Activated T-cell treated with anti-CD3 and anti-CD28 coated beads, Interleukin-2, amount 50 U/mL, for 72 hours (primary cell): ENCODE data around the gene DYRK1A. TPM values are rescaled to one million over a fixed set of nuclear protein-coding genes. Genes with fewer than 3 reads are reported as not detected.

Experiments used
- ATAC-seq, 2 donors: fragments of 150-1000 bp; cut with Tn5 transposase; replicated peaks in 1 of 2; 2 replicates each; pipeline ENCODE4 v1.10.0; 2021; ENCODE audit warnings: moderate library complexity in 2 of 2, mild to moderate bottlenecking in 1 of 2
- DNase-seq, 2 donors: peaks; one replicate each; pipeline ENCODE4 v3.0.0; 2021 to 2022; ENCODE audit warnings: mixed read lengths in 1 of 2
- H3K27ac Mint-ChIP-seq: one replicate; pipeline ENCODE4 v1.8.0; 2022; ENCODE audit warnings: mild to moderate bottlenecking, moderate library complexity, mixed read lengths
- H3K27me3 Mint-ChIP-seq: one replicate; pipeline ENCODE4 v1.8.0; 2022; ENCODE audit warnings: low read depth, mixed read lengths
- H3K36me3 Mint-ChIP-seq, 2 donors: one replicate each; pipeline ENCODE4 v1.8.0; 2022; ENCODE audit warnings: mixed read lengths in 2 of 2, mild to moderate bottlenecking in 1 of 2; ENCODE audit not compliant: insufficient read depth in 2 of 2
- H3K4me1 Mint-ChIP-seq: one replicate; pipeline ENCODE4 v1.8.0; 2022; ENCODE audit warnings: low read depth, mixed read lengths
- H3K4me3 Mint-ChIP-seq, 2 donors: one replicate each; pipeline ENCODE4 v1.8.0; 2022; ENCODE audit warnings: mild to moderate bottlenecking in 2 of 2, mixed read lengths in 2 of 2, moderate library complexity in 2 of 2
- H3K9me3 Mint-ChIP-seq, 2 donors: one replicate each; pipeline ENCODE4 v1.8.0; 2022; ENCODE audit warnings: mixed read lengths in 2 of 2
- total RNA-seq, 2 donors: library from RNA; stranded (reverse); gene quantifications; one replicate each; pipeline ENCODE4 v1.2.3, GENCODE V29; 2022

Gene DYRK1A
- total RNA-seq, 2 donors from 2014 or later = 82.9 to 85.0 TPM

DNA sequence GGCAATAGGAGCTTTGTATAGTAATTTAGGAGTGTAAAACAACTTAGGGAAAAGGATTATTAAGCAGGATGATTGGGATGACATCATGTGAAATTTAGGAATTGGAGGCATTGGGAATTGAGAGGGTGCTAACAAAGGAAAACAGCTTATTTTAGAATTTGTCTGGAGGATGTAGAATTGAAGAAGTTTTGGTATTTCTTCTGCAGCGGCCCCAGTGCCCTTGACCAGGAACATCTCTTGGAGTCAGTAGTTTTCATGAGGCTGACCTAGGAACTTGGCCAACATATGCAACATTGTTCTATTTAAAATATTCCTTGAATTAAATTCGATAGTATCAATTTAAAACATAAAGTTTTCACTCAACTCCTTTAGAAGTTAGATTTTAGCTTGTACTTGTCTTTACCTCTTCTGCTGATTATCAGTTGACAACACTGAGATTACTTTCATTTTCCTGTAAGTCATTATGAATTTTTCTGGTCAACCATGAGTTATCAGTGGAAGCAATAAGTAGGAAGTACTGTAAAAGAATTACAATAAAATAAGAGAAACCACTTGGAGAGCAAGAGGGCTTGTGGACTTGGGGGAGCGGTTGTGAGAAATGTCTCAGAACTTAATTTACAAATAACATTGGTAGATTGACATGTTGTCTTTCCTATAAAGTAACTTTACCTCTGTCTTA lies 52.8 kb downstream of the DYRK1A start:
- H3K4me1 Mint-ChIP-seq = peaks cover 71% of the 10 kb centered on the region
- peak overlapping the region in 1 of 2 donors; percentile 59 for H3K4me3 Mint-ChIP-seq
- no peaks in the 10 kb centered on the region for H3K27me3 Mint-ChIP-seq
- no peak for DNase-seq
- peaks cover 2 to 16% of the 10 kb centered on the region in 2 donors for H3K36me3 Mint-ChIP-seq
- H3K27ac Mint-ChIP-seq = peak overlapping the region; percentile 95
- no peaks in the 10 kb centered on the region for H3K9me3 Mint-ChIP-seq
- no peak for ATAC-seq

- Mint-ChIP-seq H3K4me1 (peaks cover 61% of the 10 kb centered on the region), H3K27me3 (no peaks in the 10 kb centered on the region), H3K4me3 (no peak overlapping the region), H3K27ac (no peak overlapping the region), H3K9me3 (peaks cover 0 to 2% of the 10 kb centered on the region in 2 donors), H3K36me3 (peaks cover 6 to 25% of the 10 kb centered on the region in 2 donors)
- DNase-seq (no peak), ATAC-seq (no peak)
These were observed 54.7 kb downstream of the DYRK1A start for GRCh38 chr21:37421306-37421705.

GRCh38 chr21:37422382-37422781 lies 55.8 kb downstream of the DYRK1A start:
- no peak for ATAC-seq
- H3K4me1 Mint-ChIP-seq = peaks cover 60% of the 10 kb centered on the region
- H3K27ac Mint-ChIP-seq = peak overlapping the region; percentile 14
- H3K4me3 Mint-ChIP-seq = no peak overlapping the region
- H3K36me3 Mint-ChIP-seq = peaks cover 6 to 25% of the 10 kb centered on the region in 2 donors
- no peak for DNase-seq
- peaks cover 0 to 2% of the 10 kb centered on the region in 2 donors for H3K9me3 Mint-ChIP-seq
- H3K27me3 Mint-ChIP-seq = no peaks in the 10 kb centered on the region

DNA sequence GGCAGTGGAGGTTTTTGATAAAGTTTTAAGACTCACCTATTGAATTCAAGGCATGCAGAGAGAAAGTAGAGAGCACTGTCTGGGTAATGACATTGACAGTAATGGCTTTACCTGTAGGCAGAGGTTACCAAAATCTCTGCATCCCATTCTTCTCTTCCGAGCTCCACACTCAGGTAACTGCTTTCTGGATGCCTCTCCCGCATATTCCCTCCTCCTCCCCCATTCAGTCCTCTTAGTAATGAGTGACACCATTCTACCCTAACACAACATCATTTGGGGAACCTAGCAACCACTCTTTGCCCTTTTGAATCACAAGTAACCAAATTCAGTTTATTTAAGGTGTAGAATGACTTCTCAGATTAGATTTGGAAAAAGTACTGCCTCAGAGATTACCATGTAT lies 56.5 kb downstream of the DYRK1A start:
- peaks cover 6 to 23% of the 10 kb centered on the region in 2 donors for H3K36me3 Mint-ChIP-seq
- no peak overlapping the region for H3K27ac Mint-ChIP-seq

GRCh38 chr21:37424396-37424795 lies 57.8 kb downstream of the DYRK1A start:
- Mint-ChIP-seq H3K4me3 (no peak overlapping the region), H3K9me3 (peaks cover 0 to 2% of the 10 kb centered on the region in 2 donors), H3K36me3 (peaks cover 6 to 27% of the 10 kb centered on the region in 2 donors), H3K27me3 (no peaks in the 10 kb centered on the region), H3K27ac (no peak overlapping the region), H3K4me1 (peaks cover 56% of the 10 kb centered on the region)
- no peak for DNase-seq
- ATAC-seq = no peak

More for the DNA sequence above, 56.5 kb downstream of the DYRK1A start:
- Mint-ChIP-seq H3K27me3 (no peaks in the 10 kb centered on the region), H3K4me1 (peaks cover 56% of the 10 kb centered on the region), H3K9me3 (peaks cover 0 to 2% of the 10 kb centered on the region in 2 donors), H3K4me3 (no peak overlapping the region)
- ATAC-seq (no peak), DNase-seq (no peak)

DNA sequence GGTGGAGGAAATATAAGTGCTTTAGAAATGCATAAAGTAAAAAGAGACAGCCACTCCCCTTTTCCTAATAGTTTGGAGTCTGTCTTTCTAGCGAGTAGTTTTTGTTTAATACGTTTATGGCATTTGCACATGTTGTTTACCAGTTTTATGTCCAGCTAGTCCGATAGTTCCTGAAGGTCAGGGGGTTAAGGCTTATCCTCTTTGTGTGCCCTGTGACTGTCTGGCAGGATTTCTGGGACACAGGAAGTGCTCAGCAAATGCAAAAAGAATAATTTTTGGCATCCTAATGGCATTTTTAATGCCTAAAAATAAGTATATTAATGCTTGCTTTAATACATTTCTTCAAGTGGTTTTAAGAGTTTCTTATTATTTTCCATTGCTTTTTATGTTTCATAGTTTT lies 58.4 kb downstream of the DYRK1A start:
- no peak overlapping the region for H3K4me3 Mint-ChIP-seq
- DNase-seq (no peak), ATAC-seq (no peak)
- peaks cover 6 to 27% of the 10 kb centered on the region in 2 donors for H3K36me3 Mint-ChIP-seq
- H3K9me3 Mint-ChIP-seq = peaks cover 0 to 2% of the 10 kb centered on the region in 2 donors
- no peaks in the 10 kb centered on the region for H3K27me3 Mint-ChIP-seq
- H3K4me1 Mint-ChIP-seq = peaks cover 56% of the 10 kb centered on the region
- H3K27ac Mint-ChIP-seq = no peak overlapping the region

DNA sequence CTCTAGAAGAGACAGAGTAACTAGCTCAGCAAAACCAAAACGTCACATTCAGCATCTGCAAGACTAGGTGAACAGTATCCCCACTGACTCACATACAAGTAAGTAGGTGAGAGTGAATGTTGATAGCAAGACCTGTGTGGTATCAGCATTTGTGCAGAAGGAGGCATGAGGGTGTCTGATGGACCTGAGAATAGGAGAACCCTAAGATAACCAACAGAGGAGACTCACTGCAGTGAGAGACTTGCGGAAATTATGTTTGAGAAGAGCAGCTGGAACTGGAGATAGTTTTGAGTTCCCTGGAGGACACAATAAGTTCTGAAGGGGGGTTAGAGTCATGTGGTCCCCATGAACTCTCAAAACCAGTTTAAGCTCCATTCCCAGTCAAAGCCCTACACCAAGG lies 59.1 kb downstream of the DYRK1A start:
- no peak for DNase-seq
- no peaks in the 10 kb centered on the region for H3K27me3 Mint-ChIP-seq
- H3K9me3 Mint-ChIP-seq = peaks cover 0 to 2% of the 10 kb centered on the region in 2 donors
- peaks cover 6 to 22% of the 10 kb centered on the region in 2 donors for H3K36me3 Mint-ChIP-seq
- H3K4me3 Mint-ChIP-seq = no peak overlapping the region
- H3K4me1 Mint-ChIP-seq = peaks cover 56% of the 10 kb centered on the region
- H3K27ac Mint-ChIP-seq = no peak overlapping the region
- no peak for ATAC-seq

DNA sequence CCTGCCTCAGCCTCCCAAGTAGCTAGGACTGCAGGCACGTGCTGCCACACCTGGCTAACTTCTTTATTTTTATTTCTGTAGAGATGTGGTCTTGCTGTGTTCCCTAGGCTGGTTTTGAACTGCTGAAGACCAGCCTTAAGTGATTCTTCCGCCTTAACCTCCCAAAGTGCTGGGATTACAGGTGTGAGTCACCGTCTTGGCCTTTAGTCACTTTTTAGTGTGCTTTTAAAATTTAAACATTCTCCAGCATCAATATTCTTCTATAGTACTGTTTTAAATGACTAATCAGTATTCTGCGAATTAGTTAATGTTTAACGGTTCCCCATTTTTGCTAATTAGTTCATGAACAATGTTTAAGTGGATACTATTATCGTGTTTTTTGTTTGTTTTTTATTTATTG lies 60.6 kb downstream of the DYRK1A start:
- H3K27me3 Mint-ChIP-seq = no peaks in the 10 kb centered on the region
- H3K4me1 Mint-ChIP-seq = peaks cover 64% of the 10 kb centered on the region
- H3K9me3 Mint-ChIP-seq = peaks cover 0 to 2% of the 10 kb centered on the region in 2 donors
- no peak overlapping the region for H3K4me3 Mint-ChIP-seq
- H3K36me3 Mint-ChIP-seq = peaks cover 6 to 22% of the 10 kb centered on the region in 2 donors
- H3K27ac Mint-ChIP-seq = no peak overlapping the region
- no peak for DNase-seq
- ATAC-seq = no peak

DNA sequence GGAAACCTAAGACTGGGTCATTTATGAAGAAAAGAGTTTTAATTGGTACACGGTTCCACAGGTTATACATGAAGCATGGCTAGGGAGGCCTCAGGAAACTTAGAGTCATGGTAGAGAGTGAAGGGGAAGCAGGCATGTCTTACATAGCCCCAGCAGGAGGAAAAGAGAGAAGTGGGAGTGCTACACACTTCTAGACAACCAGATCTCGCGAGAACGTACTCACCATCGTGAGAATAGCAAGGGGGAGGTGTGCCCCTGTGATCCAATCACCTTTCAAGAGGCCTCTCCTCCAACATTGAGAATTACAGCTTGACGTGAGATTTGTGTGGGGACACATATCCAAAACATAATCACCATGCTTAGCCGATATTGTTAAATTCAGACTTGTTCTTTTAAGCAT lies 62.8 kb downstream of the DYRK1A start:
- Mint-ChIP-seq H3K9me3 (peaks cover 0 to 2% of the 10 kb centered on the region in 2 donors), H3K4me3 (no peak overlapping the region), H3K4me1 (peaks cover 67% of the 10 kb centered on the region), H3K27ac (no peak overlapping the region), H3K36me3 (peaks cover 4 to 13% of the 10 kb centered on the region in 2 donors), H3K27me3 (no peaks in the 10 kb centered on the region)
- ATAC-seq (no peak), DNase-seq (no peak)

DNA sequence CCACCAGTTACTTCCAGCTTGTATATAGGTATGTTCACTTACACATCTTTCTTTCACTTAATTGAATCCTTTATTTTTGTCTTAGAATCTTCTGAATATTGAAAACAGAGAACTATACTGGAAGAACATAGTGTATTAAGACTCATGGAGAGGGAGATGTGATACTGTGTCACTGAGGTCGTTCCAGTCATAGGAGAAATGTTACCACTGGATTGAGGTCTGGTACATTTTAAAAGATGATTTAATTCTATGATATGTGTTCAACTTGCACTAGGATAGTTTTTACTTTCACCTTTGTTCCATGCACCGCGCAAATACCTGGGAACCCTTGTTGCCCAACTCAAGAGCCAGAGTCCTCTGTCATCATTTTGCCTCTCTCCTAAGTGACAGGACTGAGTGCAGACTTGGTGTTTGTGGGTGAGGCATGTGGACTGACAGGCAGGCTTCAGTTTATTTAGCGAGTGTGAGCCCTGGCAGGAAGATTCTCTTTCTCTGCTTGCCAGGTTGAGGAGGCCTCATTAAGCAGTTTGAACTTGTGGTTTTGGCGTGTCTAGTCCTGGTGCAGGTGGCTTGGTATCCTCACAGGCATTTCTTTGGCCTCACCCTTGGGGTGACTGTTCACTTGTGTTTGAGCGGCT lies 63.7 kb downstream of the DYRK1A start:
- peak; percentile 40 to 46 for ATAC-seq
- Mint-ChIP-seq H3K27ac (peak overlapping the region; percentile 64), H3K4me3 (peak overlapping the region; percentile 3 to 47)

DNA sequence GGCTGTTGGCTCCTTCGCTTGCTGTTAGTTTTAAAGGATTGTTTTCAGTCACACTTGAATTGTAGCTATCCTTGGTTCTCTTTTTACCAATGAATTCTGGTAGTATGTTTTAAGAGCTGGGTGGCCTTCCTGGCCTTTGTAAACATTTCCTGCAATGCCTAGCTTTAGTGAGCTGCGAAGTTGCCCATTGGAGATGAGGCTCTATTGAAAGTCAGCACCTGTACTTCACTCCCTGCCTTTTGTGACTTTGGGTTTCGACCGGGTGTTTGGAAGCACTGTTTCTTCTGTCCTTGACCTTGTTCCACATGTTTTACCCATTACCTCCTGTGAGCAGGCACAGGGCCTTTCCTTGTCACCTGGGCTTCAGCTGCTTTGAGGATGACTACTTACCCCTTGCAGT lies 64.7 kb downstream of the DYRK1A start:
- Mint-ChIP-seq H3K4me3 (no peak overlapping the region), H3K27ac (peak overlapping the region; percentile 80), H3K27me3 (no peaks in the 10 kb centered on the region), H3K9me3 (peaks cover 0 to under 1% of the 10 kb centered on the region in 2 donors), H3K4me1 (peaks cover 59% of the 10 kb centered on the region), H3K36me3 (peaks cover 0 to 4% of the 10 kb centered on the region in 2 donors)
- ATAC-seq (no peak), DNase-seq (no peak)

More for the DNA sequence above, 63.7 kb downstream of the DYRK1A start:
- peaks cover 4 to 13% of the 10 kb centered on the region in 2 donors for H3K36me3 Mint-ChIP-seq
- peaks cover 0 to 2% of the 10 kb centered on the region in 2 donors for H3K9me3 Mint-ChIP-seq
- peaks cover 67% of the 10 kb centered on the region for H3K4me1 Mint-ChIP-seq
- peak in 1 of 2 donors; percentile 4 for DNase-seq
- no peaks in the 10 kb centered on the region for H3K27me3 Mint-ChIP-seq

GRCh38 chr21:37432710-37433455 lies 66.3 kb downstream of the DYRK1A start:
- Mint-ChIP-seq H3K27ac (peak overlapping the region; percentile 52), H3K9me3 (no peaks in the 10 kb centered on the region), H3K4me1 (peaks cover 58% of the 10 kb centered on the region), H3K27me3 (no peaks in the 10 kb centered on the region), H3K4me3 (no peak overlapping the region), H3K36me3 (peaks cover 0 to 3% of the 10 kb centered on the region in 2 donors)
- DNase-seq = no peak
- no peak for ATAC-seq

DNA sequence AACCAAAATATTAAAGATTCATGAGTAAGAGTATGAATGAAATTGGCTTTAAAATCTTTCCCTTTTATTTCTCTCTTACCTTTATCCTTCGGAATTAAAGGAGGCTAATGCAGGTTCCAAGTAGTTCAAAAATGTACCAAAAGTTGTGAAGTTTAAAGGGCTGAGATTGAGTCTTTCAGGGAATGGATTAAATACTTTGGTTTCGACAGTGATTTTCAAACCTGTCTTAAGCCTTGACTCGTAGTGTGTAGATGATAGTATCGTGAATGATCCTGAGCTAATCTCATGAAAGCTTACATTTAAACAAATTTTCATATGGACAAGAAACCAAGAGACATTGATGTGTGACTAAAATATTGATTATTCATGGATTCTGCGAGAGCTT lies 66.9 kb downstream of the DYRK1A start:
- Mint-ChIP-seq H3K36me3 (peaks cover 0 to 3% of the 10 kb centered on the region in 2 donors), H3K4me3 (no peak overlapping the region), H3K4me1 (peaks cover 58% of the 10 kb centered on the region), H3K9me3 (no peaks in the 10 kb centered on the region), H3K27me3 (no peaks in the 10 kb centered on the region), H3K27ac (peak overlapping the region; percentile 52)
- no peak for ATAC-seq
- DNase-seq = no peak
